Endothelial cell of umbilical vein (primary cell): ENCODE measurements around the gene GMPPA. TPM values are rescaled to one million over a fixed set of nuclear protein-coding genes. Genes with fewer than 3 reads are reported as not detected.

Experiments used
- BruUV-seq: library from RNA; stranded (reverse); fragments of 400-500 nt; replicated peaks from 2 replicates; lab custom pipeline; 2021; lab: Mats Ljungman, UMichigan
- CTCF ChIA-PET: fragments of 300-600, 350-600 bp; sonication (Branson Sonifier 250); formaldehyde crosslinking; loops from one replicate; lab custom pipeline; 2021; ENCODE audit warnings: antibody characterized with exemption, inconsistent platforms; lab: Charles Lee
- POLR2A ChIA-PET: fragments of 300-600, 350-600 bp; sonication (Branson Sonifier 250); formaldehyde crosslinking; loops from one replicate; lab custom pipeline; 2021; ENCODE audit warnings: antibody characterized with exemption, inconsistent platforms; lab: Charles Lee
- DNase-seq: peaks from one replicate; pipeline ENCODE4 v3.0.0-alpha.2; 2011; ENCODE audit warnings: low read depth, low spot score
- FAIRE-seq: peaks from 2 replicates; lab custom pipeline; 2011; peaks lifted over from hg19 to GRCh38; lab: Jason Lieb, UNC
- H2AFZ ChIP-seq: 2 replicates; pipeline ENCODE4 v1.6.0; 2012; ENCODE audit warnings: low read depth, low read length, control low read depth, inconsistent platforms
- H3K27ac ChIP-seq: 2 replicates; pipeline ENCODE4 v1.5.1; 2011; ENCODE audit warnings: low read depth, mild to moderate bottlenecking, control low read depth, low read length, moderate library complexity; ENCODE audit not compliant: insufficient read depth
- H3K27me3 ChIP-seq, 2 experiments: 2 replicates each; pipeline versions ENCODE4 v1.6.0 to v1.6.1; 2011; ENCODE audit warnings: low read length in 2 of 2, mixed read lengths in 1 of 2; ENCODE audit not compliant: control insufficient read depth in 2 of 2, insufficient read depth in 2 of 2
- H3K36me3 ChIP-seq, 2 experiments: 2 replicates in 1 of 2; 3 replicates in 1 of 2; pipeline ENCODE4 v1.5.1; 2011; ENCODE audit warnings: low read length in 2 of 2, mild to moderate bottlenecking in 1 of 2, moderate library complexity in 1 of 2; ENCODE audit not compliant: control insufficient read depth in 2 of 2, insufficient read depth in 2 of 2; ENCODE audit errors: extremely low read depth in 1 of 2
- H3K4me1 ChIP-seq: 3 replicates; pipeline ENCODE4 v1.5.1; 2011; ENCODE audit warnings: mild to moderate bottlenecking, low read length; ENCODE audit not compliant: control insufficient read depth, insufficient read depth; ENCODE audit errors: extremely low read depth
- H3K4me2 ChIP-seq: 2 replicates; pipeline ENCODE4 v1.6.1; 2011; ENCODE audit warnings: low read length, control low read depth, mixed read lengths; ENCODE audit not compliant: insufficient read depth
- H3K4me3 ChIP-seq, 3 experiments: fragments of 200-600 bp in 1 of 3; sonication (generic), shearing (Covaris generic) in 1 of 3; replicated peaks in 1 of 3; 2 replicates each; pipeline ENCODE4 v1.5.1; 2011 to 2016; ENCODE audit warnings: control low read depth in 3 of 3, low read length in 3 of 3, mild to moderate bottlenecking in 2 of 3, inconsistent platforms in 1 of 3, low read depth in 1 of 3, moderate library complexity in 1 of 3; ENCODE audit not compliant: insufficient read depth in 1 of 3
- H3K79me2 ChIP-seq: 2 replicates; pipeline ENCODE4 v1.6.0; 2012; ENCODE audit warnings: low read length, inconsistent platforms; ENCODE audit not compliant: control insufficient read depth, insufficient read depth
- H3K9ac ChIP-seq: replicated peaks from 2 replicates; pipeline ENCODE3; 2011; ENCODE audit warnings: low read length, control low read depth; ENCODE audit not compliant: insufficient read depth; ENCODE audit errors: extremely low read depth
- H3K9me1 ChIP-seq: replicated peaks from 3 replicates; pipeline ENCODE4 v1.6.0; 2011; ENCODE audit warnings: mild to moderate bottlenecking, low read length; ENCODE audit not compliant: control insufficient read depth, insufficient read depth; ENCODE audit errors: extremely low read depth
- H3K9me3 ChIP-seq: replicated peaks from 2 replicates; pipeline ENCODE4 v1.5.1; 2012; ENCODE audit warnings: low read length, inconsistent platforms; ENCODE audit not compliant: control insufficient read depth, insufficient read depth
- H4K20me1 ChIP-seq: replicated peaks from 2 replicates; pipeline ENCODE3; 2011; ENCODE audit warnings: mild to moderate bottlenecking, low read length; ENCODE audit not compliant: control insufficient read depth, insufficient read depth; ENCODE audit errors: extremely low read depth
- CTCF ChIP-seq, 2 donors: IDR thresholded peaks; 1 replicate in 1 of 2; 2 replicates in 1 of 2; pipeline ENCODE4 v1.5.1; 2011; ENCODE audit warnings: low read length in 2 of 2, mild to moderate bottlenecking in 2 of 2, moderate library complexity in 2 of 2, control low read depth in 1 of 2, inconsistent platforms in 1 of 2, low read depth in 1 of 2; ENCODE audit not compliant: insufficient read depth in 1 of 2; ENCODE audit errors: extremely low read depth in 1 of 2
- FOS ChIP-seq: IDR thresholded peaks from 2 replicates; pipeline ENCODE4 v1.6.1; 2011; ENCODE audit warnings: mild to moderate bottlenecking, low read length, moderate library complexity, borderline replicate concordance; ENCODE audit not compliant: insufficient read depth
- GATA2 ChIP-seq: IDR thresholded peaks from 2 replicates; pipeline ENCODE4 v1.7.0; 2011; ENCODE audit warnings: low read depth, mild to moderate bottlenecking, moderate library complexity, mixed read lengths, low read length; ENCODE audit not compliant: insufficient read length, insufficient read depth
- JUN ChIP-seq: IDR thresholded peaks from 2 replicates; pipeline ENCODE4 v1.6.1; 2011; ENCODE audit warnings: borderline replicate concordance, low read depth; ENCODE audit not compliant: insufficient read length, insufficient read depth
- MAX ChIP-seq: IDR thresholded peaks from 2 replicates; pipeline ENCODE4 v1.6.1; 2011; ENCODE audit not compliant: insufficient read depth, insufficient read length
- MYC ChIP-seq: IDR thresholded peaks from one replicate; pipeline ENCODE4 v1.6.1; 2011; ENCODE audit warnings: mild to moderate bottlenecking, low read depth, low read length
- POLR2A ChIP-seq: IDR thresholded peaks from 2 replicates; pipeline ENCODE4 v1.6.1; 2012; ENCODE audit warnings: low read depth, mild to moderate bottlenecking, control low read depth, low read length
- POLR2AphosphoS5 ChIP-seq: IDR thresholded peaks from 2 replicates; pipeline ENCODE4 v1.6.1; 2012; ENCODE audit warnings: low read depth, mild to moderate bottlenecking, control low read depth, low read length, moderate library complexity; ENCODE audit not compliant: insufficient read depth
- dilution Hi-C: fragments of 300-500 bp; cut with MboI; formaldehyde crosslinking; loops from one replicate; pipeline ENCODE4 v1.15.0; 2019; ENCODE audit warnings: low sequenced_read_pairs; ENCODE audit not compliant: extremely low pct_ligation_motif_present
- intact Hi-C: fragments of 100-400 bp; cut with micrococcal nuclease; formaldehyde crosslinking; loops from one replicate; pipeline ENCODE4 v1.10.0; 2022
- polyA plus RNA-seq, 4 experiments: library from polyadenylated mRNA; depleted of rRNA in 3 of 4; stranded (reverse) in 3 of 4; unstranded in 1 of 4; fragments of >200 nt; gene quantifications; 2 replicates each; pipeline versions ENCODE4 v1.2.1 to v1.2.3, GENCODE V29; 2011 to 2012; ENCODE audit warnings: missing spikeins in 1 of 4
- total RNA-seq: library from RNA; stranded (reverse); gene quantifications from 2 replicates; pipeline ENCODE4 v1.2.3, GENCODE V29; 2021

GMPPA gene
- total and polyA plus RNA-seq, 2 donors (not counting 3 experiments of a cell fraction or from before 2014, with no cell fraction given), result 39.1 to 104 TPM

- H3K4me1 ChIP-seq, result no peaks in the 10 kb centered on the region
- no peak overlapping the region for H3K27ac ChIP-seq
- H3K4me2 ChIP-seq, result no peak overlapping the region
- H3K4me3 ChIP-seq, result no peak overlapping the region
- TF ChIP-seq CTCF (IDR thresholded peaks at IDR 0.05; ENCODE audit: extremely low read depth in 1 of 2, insufficient read depth in 1 of 2, low read depth in 1 of 2, low read length in 2 of 2), result no peak
- no peak for TF ChIP-seq GATA2
- TF ChIP-seq FOS, result no peak
- TF ChIP-seq POLR2AphosphoS5, result no peak
- TF ChIP-seq MAX, result no peak
- no peak for TF ChIP-seq POLR2A
- no peak for TF ChIP-seq JUN
- TF ChIP-seq MYC, result no peak
- no peak overlapping the region for H3K9ac ChIP-seq
- dilution Hi-C loops (no loop called here), intact Hi-C loops (loop anchor here (1.0 to 2.0 kb wide), 3 partner anchors 17 to 71 kb away; no protein-coding TSS in a partner anchor)
- POLR2A ChIA-PET, result no interaction called here
- peaks cover 0 to 1% of the 10 kb centered on the region in 2 experiments for H3K27me3 ChIP-seq
- H4K20me1 ChIP-seq, result no peaks in the 10 kb centered on the region
- H3K79me2 ChIP-seq, result no peaks in the 10 kb centered on the region
- DNase-seq (no peak), FAIRE-seq (no peak)
- no TSS peak for BruUV-seq
- no peak overlapping the region for H2AFZ ChIP-seq
- H3K36me3 ChIP-seq, result no peaks in the 10 kb centered on the region
- no peaks in the 10 kb centered on the region for H3K9me1 ChIP-seq
- CTCF ChIA-PET, result interaction anchor here (0.8 to 8.2 kb wide), 26 partner anchors 9 to 231 kb away, joined by 3 to 181 read pairs (median 5); partner anchors contain the start of genes CHPF, SPEG and TMEM198
- H3K9me3 ChIP-seq, result no peaks in the 10 kb centered on the region
Observed at GRCh38 chr2:219458996-219459395, 39.7 kb upstream of the GMPPA start.
